ENCODE results near the gene SLC7A14. TPM values are rescaled to one million over a fixed set of nuclear protein-coding genes. Genes with fewer than 3 reads are reported as not detected.

SLC7A14 gene
- total and polyA plus RNA-seq, 2 of the 4 experiments (the other 2 are of a cell fraction), result 2.7 to 6.8 TPM

- H3K36me3 ChIP-seq (ENCODE audit: control insufficient read depth, insufficient read depth, low read length), result no peaks in the 10 kb centered on the region
- intact Hi-C loops (cut with micrococcal nuclease), result no loop called here
- no peak overlapping the region for H2AK5ac ChIP-seq (ENCODE audit: low read depth, low read length)
- H4K5ac ChIP-seq (ENCODE audit: low read depth, low read length), result no peak overlapping the region
- H2BK20ac ChIP-seq (ENCODE audit: low read depth, low read length), result no peak overlapping the region
- ChIA-PET POLR2A (ENCODE audit: unreplicated experiment) (no interaction called here), CTCF (no interaction called here)
- no peak for TF ChIP-seq SMC3 (IDR thresholded peaks at IDR 0.05; ENCODE audit: low read depth, low read length)
- TF ChIP-seq POLR2A (IDR thresholded peaks at IDR 0.05; ENCODE audit: low read depth, low read length), result no peak
- no peak for TF ChIP-seq MXI1 (IDR thresholded peaks at IDR 0.05; ENCODE audit: borderline replicate concordance, low read depth, low read length)
- TF ChIP-seq BHLHE40 (IDR thresholded peaks at IDR 0.05; ENCODE audit: low read depth, low read length), result no peak
- TF ChIP-seq, protein P1, sequence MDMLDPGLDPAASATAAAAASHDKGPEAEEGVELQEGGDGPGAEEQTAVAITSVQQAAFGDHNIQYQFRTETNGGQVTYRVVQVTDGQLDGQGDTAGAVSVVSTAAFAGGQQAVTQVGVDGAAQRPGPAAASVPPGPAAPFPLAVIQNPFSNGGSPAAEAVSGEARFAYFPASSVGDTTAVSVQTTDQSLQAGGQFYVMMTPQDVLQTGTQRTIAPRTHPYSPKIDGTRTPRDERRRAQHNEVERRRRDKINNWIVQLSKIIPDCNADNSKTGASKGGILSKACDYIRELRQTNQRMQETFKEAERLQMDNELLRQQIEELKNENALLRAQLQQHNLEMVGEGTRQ (IDR thresholded peaks at IDR 0.05; ENCODE audit: low read depth, low read length), result no peak
- TF ChIP-seq MAZ (IDR thresholded peaks at IDR 0.05; ENCODE audit: borderline replicate concordance, low read depth, low read length), result no peak
- TF ChIP-seq NFE2L2 (IDR thresholded peaks at IDR 0.05; ENCODE audit: low read depth, low read length), result no peak
- TF ChIP-seq RCOR1 (IDR thresholded peaks at IDR 0.05; ENCODE audit: insufficient replicate concordance, low read length), result no peak
- TF ChIP-seq CHD1 (IDR thresholded peaks at IDR 0.05; ENCODE audit: low read depth, low read length), result no peak
- TF ChIP-seq MAFK (IDR thresholded peaks at IDR 0.05; ENCODE audit: low read depth, low read length), result no peak
- TF ChIP-seq ELK1 (IDR thresholded peaks at IDR 0.05; ENCODE audit: borderline replicate concordance, low read depth, low read length), result no peak
- no peak for TF ChIP-seq FOS (IDR thresholded peaks at IDR 0.05; ENCODE audit: low read depth, low read length)
- TF ChIP-seq RFX5 (IDR thresholded peaks at IDR 0.05; ENCODE audit: low read depth, low read length), result no peak
- TF ChIP-seq RAD21 (IDR thresholded peaks at IDR 0.05; ENCODE audit: low read length), result no peak
- H3K27me3 ChIP-seq (ENCODE audit: control insufficient read depth, insufficient read depth, low read length), result no peaks in the 10 kb centered on the region; the same call in 1 of the 2 replicates
- no peaks in the 10 kb centered on the region for H3K4me1 ChIP-seq (ENCODE audit: control insufficient read depth, insufficient read depth, low read length)
- H3K27ac ChIP-seq (ENCODE audit: insufficient read depth, low read length), result no peak overlapping the region
- H2AK9ac ChIP-seq (replicated peaks; ENCODE audit: low read depth, low read length, poor library complexity), result no peak overlapping the region
- H4K20me1 ChIP-seq (ENCODE audit: insufficient read depth, low read length), result no peaks in the 10 kb centered on the region
- H4K91ac ChIP-seq (ENCODE audit: insufficient read depth, low read depth, low read length), result no peak overlapping the region
- ATAC-seq (ENCODE audit: low read depth), result no peak
- H2BK15ac ChIP-seq (ENCODE audit: low read depth, low read length), result no peak overlapping the region
- H3K9me3 ChIP-seq (ENCODE audit: control insufficient read depth, insufficient read depth, low read length), result no peaks in the 10 kb centered on the region
- H3K4ac ChIP-seq (ENCODE audit: low read depth, low read length), result no peak overlapping the region
- no peak overlapping the region for H3K14ac ChIP-seq (replicated peaks; ENCODE audit: low read depth, low read length)
- dilution Hi-C loops (cut with HindIII; ENCODE audit: low sequenced_read_pairs, unreplicated experiment), result no loop called here
- H3K23ac ChIP-seq (ENCODE audit: low read depth, low read length), result no peak overlapping the region
- H2BK5ac ChIP-seq (ENCODE audit: low read depth, low read length, poor library complexity, severe bottlenecking), result no peak overlapping the region
- H3K56ac ChIP-seq (ENCODE audit: extremely low read depth, insufficient read depth, low read length), result no peak overlapping the region
- BruUV-seq (replicated peaks), result no TSS peak
- no peak overlapping the region for H3K4me3 ChIP-seq (ENCODE audit: insufficient read depth, low read depth, low read length)
- in situ Hi-C loops (cut with MboI; ENCODE audit: low sequenced_read_pairs), result no loop called here
- no peaks in the 10 kb centered on the region for H3K9me1 ChIP-seq (ENCODE audit: insufficient read depth, low read length)
- H3K9ac ChIP-seq (ENCODE audit: low read depth, low read length), result no peak overlapping the region
- no peak for DNase-seq
- no peak overlapping the region for H3K4me2 ChIP-seq (ENCODE audit: low read depth, low read length)
- no peak overlapping the region for H4K8ac ChIP-seq (ENCODE audit: low read depth in 2 of 2, low read length in 2 of 2)
- no peak overlapping the region for H2BK120ac ChIP-seq (ENCODE audit: low read depth, low read length)
- no peaks in the 10 kb centered on the region for H3K79me1 ChIP-seq (ENCODE audit: low read depth in 1 of 2, low read length in 2 of 2)
- no peak overlapping the region for H3K18ac ChIP-seq (ENCODE audit: low read depth, low read length)
- no CpG with 5 or more reads among the region's 1 CpG for WGBS, 2 experiments (ENCODE audit: extremely low coverage in 2 of 2, insufficient read length in 1 of 2)
- no peak overlapping the region for H2AFZ ChIP-seq (replicated peaks; ENCODE audit: low read length, poor library complexity)
Measured at GRCh38 chr3:170599091-170599490, 13.2 kb upstream of the SLC7A14 start.

All from IMR-90 (cell line).